ENCODE results near the gene BRME1.

Gene BRME1

DNA sequence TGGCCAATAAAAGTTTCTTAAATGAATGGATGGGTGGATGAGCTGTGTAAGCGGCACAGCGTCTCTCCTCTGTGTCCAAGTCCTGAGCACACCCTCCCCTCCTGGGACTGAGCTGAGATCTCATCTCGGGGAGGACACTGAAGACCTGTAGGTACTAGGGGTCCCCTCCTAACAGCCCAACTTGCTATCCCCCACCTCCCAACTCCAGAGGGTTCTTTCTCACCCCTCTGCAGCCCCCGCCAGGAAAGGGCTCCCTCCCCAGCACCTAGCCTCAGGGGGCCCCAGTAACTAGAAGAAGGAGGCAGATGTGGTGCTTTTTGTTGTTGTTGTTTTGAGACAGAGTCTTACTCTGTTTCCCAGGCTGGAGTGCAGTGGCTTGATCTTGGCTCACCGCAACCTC is 30.1 kb downstream of the BRME1 start:
- no peak overlapping the region for H3K9ac ChIP-seq
- H3K36me3 ChIP-seq (ENCODE audit: insufficient read depth): no peaks in the 10 kb centered on the region
- no peak overlapping the region for H3K4me2 ChIP-seq
- no peaks in the 10 kb centered on the region for H4K20me1 ChIP-seq (ENCODE audit: insufficient read depth)
- H2AFZ ChIP-seq (ENCODE audit: low read depth): no peak overlapping the region
- H3K4me3 ChIP-seq (IDR thresholded peaks at IDR 0.05; ENCODE audit: insufficient read depth, low read depth, low read length): no peak overlapping the region
- peaks cover 21% of the 10 kb centered on the region; the same call in 1 of the 2 replicates for H3K27me3 ChIP-seq (ENCODE audit: insufficient read depth, low read depth)
- TF ChIP-seq, protein P1, sequence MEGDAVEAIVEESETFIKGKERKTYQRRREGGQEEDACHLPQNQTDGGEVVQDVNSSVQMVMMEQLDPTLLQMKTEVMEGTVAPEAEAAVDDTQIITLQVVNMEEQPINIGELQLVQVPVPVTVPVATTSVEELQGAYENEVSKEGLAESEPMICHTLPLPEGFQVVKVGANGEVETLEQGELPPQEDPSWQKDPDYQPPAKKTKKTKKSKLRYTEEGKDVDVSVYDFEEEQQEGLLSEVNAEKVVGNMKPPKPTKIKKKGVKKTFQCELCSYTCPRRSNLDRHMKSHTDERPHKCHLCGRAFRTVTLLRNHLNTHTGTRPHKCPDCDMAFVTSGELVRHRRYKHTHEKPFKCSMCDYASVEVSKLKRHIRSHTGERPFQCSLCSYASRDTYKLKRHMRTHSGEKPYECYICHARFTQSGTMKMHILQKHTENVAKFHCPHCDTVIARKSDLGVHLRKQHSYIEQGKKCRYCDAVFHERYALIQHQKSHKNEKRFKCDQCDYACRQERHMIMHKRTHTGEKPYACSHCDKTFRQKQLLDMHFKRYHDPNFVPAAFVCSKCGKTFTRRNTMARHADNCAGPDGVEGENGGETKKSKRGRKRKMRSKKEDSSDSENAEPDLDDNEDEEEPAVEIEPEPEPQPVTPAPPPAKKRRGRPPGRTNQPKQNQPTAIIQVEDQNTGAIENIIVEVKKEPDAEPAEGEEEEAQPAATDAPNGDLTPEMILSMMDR (conservative IDR thresholded peaks at IDR 0.05; ENCODE audit: low read depth, low read length): no peak
- no peaks in the 10 kb centered on the region for H3K79me2 ChIP-seq (ENCODE audit: insufficient read depth, low read depth)
- peaks cover 6% of the 10 kb centered on the region for H3K4me1 ChIP-seq (ENCODE audit: low read depth, poor library complexity, severe bottlenecking)
- no peak overlapping the region for H3K27ac ChIP-seq

DNA sequence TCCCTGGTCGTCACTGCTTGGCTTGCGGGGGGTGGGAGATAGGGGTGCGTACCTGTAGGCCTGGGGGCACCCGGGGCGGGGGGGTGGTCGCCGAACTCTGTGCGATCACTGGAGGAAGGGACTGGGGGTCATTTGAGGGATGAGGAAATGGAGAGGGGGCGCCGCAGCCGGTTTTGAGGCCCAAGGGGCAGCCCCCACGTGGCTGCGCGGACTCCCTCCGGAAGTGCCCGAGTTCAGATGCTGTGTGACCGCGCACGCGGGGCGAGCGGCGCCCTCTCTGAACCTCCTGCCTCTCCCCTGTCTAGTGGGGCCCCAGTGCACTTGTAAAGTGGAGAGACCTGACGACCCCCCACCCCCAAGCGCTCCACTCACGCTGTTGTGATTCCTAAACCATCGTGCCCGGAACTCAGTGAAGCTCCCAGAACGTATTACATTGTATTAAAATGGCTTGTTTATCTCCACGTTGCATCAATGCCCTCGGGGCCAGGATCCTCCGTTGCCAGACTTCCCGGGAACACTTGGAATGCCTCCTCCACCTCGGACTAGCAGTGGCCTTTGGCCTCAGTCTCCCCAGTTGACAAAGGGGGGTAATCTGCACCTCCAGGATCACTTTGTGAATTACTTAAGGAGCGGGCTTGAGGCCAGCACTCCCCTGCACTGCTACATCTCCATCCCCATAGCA is 31.9 kb downstream of the BRME1 start:
- Histone ChIP-seq H3K4me1 (ENCODE audit: low read depth, poor library complexity, severe bottlenecking) (no peaks in the 10 kb centered on the region), H4K20me1 (ENCODE audit: insufficient read depth) (no peaks in the 10 kb centered on the region), H3K9ac (no peak overlapping the region), H3K79me2 (ENCODE audit: insufficient read depth, low read depth) (no peaks in the 10 kb centered on the region), H3K36me3 (ENCODE audit: insufficient read depth) (no peaks in the 10 kb centered on the region), H3K27ac (no peak overlapping the region), H3K27me3 (ENCODE audit: insufficient read depth, low read depth) (peaks cover 21% of the 10 kb centered on the region; the same call in 1 of the 2 replicates), H2AFZ (ENCODE audit: low read depth) (no peak overlapping the region), H3K4me2 (no peak overlapping the region), H3K4me3 (IDR thresholded peaks at IDR 0.05; ENCODE audit: insufficient read depth, low read depth, low read length) (no peak overlapping the region)
- TF ChIP-seq, protein P1 (conservative IDR thresholded peaks at IDR 0.05; ENCODE audit: low read depth, low read length): no peak

DNA sequence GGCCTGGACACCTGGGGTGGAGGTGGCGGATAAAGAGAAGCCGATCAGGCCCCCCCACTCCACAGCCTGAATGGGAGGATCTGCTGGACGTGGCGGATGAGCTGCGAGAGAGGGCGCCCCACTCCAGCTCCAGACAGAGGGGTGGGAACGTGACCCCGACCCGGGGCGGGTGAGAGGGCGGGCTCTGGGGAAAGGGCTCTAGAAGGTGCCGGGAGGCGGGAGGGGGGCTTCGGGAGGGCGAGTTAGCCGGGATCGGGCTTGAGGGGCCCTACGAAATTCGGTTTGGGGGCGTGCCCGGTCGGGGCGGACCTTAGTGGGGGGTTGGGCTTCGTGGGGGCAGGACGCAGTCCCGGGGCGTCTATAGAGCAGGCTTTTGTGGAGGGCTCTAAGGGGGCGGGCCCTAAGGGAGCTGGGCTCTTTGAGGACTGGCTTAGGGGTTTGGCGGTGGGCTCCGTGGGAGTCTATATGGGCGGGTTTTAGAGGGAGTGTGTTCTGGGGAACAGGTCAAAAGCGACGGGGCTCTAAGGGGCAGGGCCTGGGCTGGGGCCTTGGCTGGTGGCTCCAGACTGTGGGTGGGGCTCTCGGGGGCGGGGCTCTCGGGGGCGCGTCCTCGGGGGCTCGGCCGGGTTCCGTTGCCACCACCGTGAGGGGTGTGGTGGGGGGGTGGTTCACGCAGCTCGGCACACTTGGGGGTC is 33.1 kb downstream of the BRME1 start:
- Histone ChIP-seq H3K79me2 (ENCODE audit: insufficient read depth, low read depth) (no peaks in the 10 kb centered on the region), H3K27ac (no peak overlapping the region), H4K20me1 (ENCODE audit: insufficient read depth) (no peaks in the 10 kb centered on the region), H3K36me3 (ENCODE audit: insufficient read depth) (no peaks in the 10 kb centered on the region), H2AFZ (ENCODE audit: low read depth) (peak overlapping the region; percentile 73), H3K4me1 (ENCODE audit: low read depth, poor library complexity, severe bottlenecking) (no peaks in the 10 kb centered on the region), H3K9ac (no peak overlapping the region), H3K4me2 (peak overlapping the region; percentile 45), H3K4me3 (IDR thresholded peaks at IDR 0.05; ENCODE audit: insufficient read depth, low read depth, low read length) (no peak overlapping the region), H3K27me3 (ENCODE audit: insufficient read depth, low read depth) (peaks cover 19% of the 10 kb centered on the region; the same call in 1 of the 2 replicates)
- TF ChIP-seq, protein P1 (conservative IDR thresholded peaks at IDR 0.05; ENCODE audit: low read depth, low read length): peak; percentile 39

DNA sequence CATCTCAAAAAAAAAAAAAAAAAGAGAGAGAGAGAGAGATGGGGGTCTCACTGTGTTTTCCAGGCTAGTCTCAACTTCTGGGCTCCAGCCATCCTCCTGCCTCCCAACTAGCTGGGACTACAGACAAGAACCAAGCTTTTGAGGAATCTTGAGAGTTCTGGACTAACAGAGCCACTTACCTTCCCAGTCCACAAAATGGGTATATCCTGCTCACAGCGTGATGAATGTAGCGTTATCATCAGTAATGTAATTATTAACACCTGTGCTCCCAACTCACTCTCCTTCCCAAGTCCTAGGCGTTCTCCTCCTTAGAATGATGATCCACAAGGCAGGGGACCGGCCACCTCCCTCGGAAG is 33.6 kb downstream of the BRME1 start:
- H3K9ac ChIP-seq: no peak overlapping the region

More for the DNA sequence above, 33.6 kb downstream of the BRME1 start:
- Histone ChIP-seq H3K4me3 (IDR thresholded peaks at IDR 0.05; ENCODE audit: insufficient read depth, low read depth, low read length) (no peak overlapping the region), H3K27me3 (ENCODE audit: insufficient read depth, low read depth) (peaks cover 25% of the 10 kb centered on the region; the same call in 1 of the 2 replicates), H2AFZ (ENCODE audit: low read depth) (peak overlapping the region; percentile 73), H4K20me1 (ENCODE audit: insufficient read depth) (no peaks in the 10 kb centered on the region), H3K4me2 (peak overlapping the region; percentile 45; the same call in 1 of the 2 replicates), H3K27ac (no peak overlapping the region), H3K36me3 (ENCODE audit: insufficient read depth) (no peaks in the 10 kb centered on the region), H3K79me2 (ENCODE audit: insufficient read depth, low read depth) (no peaks in the 10 kb centered on the region), H3K4me1 (ENCODE audit: low read depth, poor library complexity, severe bottlenecking) (no peaks in the 10 kb centered on the region)
- TF ChIP-seq, protein P1 (conservative IDR thresholded peaks at IDR 0.05; ENCODE audit: low read depth, low read length): no peak

All from KMS-11 (cell line).